SU-DHL-6 (cell line): ENCODE data around the gene KRTAP3-1.

Source experiments
- EZH2phosphoT487 ChIP-seq: fragments of 200-600 bp; sonication (generic), shearing (Covaris generic); conservative IDR thresholded peaks from 2 replicates; pipeline ENCODE4 v1.6.1; 2018; ENCODE audit warnings: mild to moderate bottlenecking, antibody characterized with exemption, low read length, moderate library complexity, mixed read lengths
- TF ChIP-seq, protein P1 (sequence below): fragments of 200-600 bp; sonication (generic); IDR thresholded peaks from one replicate; pipeline ENCODE4 v1.5.1; 2017; ENCODE audit warnings: antibody characterized with exemption, mild to moderate bottlenecking, low read length, moderate library complexity; ENCODE audit not compliant: insufficient read depth, poor library complexity, severe bottlenecking

DNA sequence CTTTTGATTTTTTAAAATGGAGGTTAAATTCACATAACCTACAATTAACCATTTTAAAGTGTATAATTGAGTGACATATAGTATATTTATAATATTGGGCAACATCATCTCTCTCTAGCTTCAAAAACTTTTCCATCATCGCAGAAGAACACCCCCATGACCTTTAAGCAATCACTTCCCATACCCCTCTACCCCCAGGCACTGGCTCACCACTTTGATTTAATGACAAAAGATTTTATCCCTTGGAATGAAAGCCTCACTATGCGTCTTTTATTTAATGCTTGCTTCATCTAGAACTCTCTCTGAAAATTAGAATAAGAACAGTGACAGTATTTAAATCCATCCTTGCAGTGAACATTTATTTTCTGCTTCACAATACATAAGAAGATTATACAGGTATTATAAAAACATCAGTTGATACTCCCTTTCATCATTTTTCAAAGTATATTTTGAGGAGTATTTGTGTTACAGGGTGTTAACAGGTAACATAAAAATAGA, 29.0 kb upstream of the KRTAP3-1 start:
- TF ChIP-seq, protein P1, sequence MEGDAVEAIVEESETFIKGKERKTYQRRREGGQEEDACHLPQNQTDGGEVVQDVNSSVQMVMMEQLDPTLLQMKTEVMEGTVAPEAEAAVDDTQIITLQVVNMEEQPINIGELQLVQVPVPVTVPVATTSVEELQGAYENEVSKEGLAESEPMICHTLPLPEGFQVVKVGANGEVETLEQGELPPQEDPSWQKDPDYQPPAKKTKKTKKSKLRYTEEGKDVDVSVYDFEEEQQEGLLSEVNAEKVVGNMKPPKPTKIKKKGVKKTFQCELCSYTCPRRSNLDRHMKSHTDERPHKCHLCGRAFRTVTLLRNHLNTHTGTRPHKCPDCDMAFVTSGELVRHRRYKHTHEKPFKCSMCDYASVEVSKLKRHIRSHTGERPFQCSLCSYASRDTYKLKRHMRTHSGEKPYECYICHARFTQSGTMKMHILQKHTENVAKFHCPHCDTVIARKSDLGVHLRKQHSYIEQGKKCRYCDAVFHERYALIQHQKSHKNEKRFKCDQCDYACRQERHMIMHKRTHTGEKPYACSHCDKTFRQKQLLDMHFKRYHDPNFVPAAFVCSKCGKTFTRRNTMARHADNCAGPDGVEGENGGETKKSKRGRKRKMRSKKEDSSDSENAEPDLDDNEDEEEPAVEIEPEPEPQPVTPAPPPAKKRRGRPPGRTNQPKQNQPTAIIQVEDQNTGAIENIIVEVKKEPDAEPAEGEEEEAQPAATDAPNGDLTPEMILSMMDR, result no peak
- no peak for TF ChIP-seq EZH2phosphoT487
